GM12875 (cell line): ENCODE measurements around the gene ZBTB9.
A peak's percentile ranks its signal among the peaks of the same experiment; 100 is the strongest.

Source experiments
- H3K4me3 ChIP-seq: one replicate; pipeline ENCODE4 v1.5.1; 2011; ENCODE audit warnings: low read depth, low read length, control low read depth
- TF ChIP-seq, protein P1 (sequence below): IDR thresholded peaks from 2 replicates; pipeline ENCODE4 v1.5.1; 2011; ENCODE audit warnings: low read depth, mild to moderate bottlenecking, control low read depth, inconsistent platforms, low read length, moderate library complexity, borderline replicate concordance; ENCODE audit not compliant: insufficient read depth

Gene ZBTB9, protein sequence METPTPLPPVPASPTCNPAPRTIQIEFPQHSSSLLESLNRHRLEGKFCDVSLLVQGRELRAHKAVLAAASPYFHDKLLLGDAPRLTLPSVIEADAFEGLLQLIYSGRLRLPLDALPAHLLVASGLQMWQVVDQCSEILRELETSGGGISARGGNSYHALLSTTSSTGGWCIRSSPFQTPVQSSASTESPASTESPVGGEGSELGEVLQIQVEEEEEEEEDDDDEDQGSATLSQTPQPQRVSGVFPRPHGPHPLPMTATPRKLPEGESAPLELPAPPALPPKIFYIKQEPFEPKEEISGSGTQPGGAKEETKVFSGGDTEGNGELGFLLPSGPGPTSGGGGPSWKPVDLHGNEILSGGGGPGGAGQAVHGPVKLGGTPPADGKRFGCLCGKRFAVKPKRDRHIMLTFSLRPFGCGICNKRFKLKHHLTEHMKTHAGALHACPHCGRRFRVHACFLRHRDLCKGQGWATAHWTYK

DNA sequence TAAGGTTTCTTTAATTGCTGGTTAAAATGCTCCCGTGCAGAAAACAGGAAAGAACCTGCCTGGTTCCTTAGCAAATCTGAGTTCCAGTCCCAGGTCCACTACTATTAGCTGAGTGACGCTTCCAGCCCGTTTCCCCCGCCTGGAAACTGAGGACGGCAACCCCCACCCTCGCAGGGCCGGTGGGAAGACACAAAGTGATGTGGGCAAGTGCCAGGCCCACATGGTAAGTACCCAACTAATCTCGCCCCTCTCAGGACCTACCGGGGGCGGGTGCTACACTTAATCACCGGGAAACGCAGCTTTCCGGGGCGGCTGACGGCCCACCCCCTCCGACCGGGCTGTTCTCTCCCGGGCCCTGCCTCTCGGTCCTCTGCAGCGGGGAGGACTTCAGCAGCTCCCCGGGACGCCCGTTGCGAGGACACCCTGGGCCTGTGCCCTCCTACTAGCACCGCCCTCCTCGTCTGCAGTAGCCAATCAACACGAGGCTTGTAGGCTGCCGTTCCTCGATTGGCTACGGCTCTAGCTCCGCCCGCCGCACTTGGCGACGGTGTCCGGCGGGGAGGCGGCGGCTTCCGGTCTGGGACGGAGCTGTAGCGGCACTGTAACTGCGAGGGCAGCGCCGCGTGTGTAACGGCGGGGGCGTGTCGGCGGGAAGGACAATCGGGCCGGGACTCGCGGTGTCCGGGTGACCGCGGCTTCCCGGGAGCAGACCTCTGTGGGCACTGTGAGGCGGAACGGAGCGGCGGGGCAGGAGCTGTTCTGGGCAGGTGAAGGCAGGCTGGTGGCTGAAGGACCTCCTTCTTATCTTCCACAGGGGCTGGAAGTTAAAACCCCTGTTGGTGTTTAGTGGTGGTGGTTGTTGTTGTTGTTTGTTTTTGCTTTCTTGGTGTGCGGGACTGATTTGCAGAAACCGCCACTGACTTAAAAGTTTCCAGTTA lies at the start of gene ZBTB9:
ZBTB9 (plus strand) TSS at position 568 of the 938 bp plus-strand sequence. CDS start 525 bp downstream, outside the sequence.
- H3K4me3 ChIP-seq, result peak within 1 kb of the TSS; percentile 60
- TF ChIP-seq, protein P1, sequence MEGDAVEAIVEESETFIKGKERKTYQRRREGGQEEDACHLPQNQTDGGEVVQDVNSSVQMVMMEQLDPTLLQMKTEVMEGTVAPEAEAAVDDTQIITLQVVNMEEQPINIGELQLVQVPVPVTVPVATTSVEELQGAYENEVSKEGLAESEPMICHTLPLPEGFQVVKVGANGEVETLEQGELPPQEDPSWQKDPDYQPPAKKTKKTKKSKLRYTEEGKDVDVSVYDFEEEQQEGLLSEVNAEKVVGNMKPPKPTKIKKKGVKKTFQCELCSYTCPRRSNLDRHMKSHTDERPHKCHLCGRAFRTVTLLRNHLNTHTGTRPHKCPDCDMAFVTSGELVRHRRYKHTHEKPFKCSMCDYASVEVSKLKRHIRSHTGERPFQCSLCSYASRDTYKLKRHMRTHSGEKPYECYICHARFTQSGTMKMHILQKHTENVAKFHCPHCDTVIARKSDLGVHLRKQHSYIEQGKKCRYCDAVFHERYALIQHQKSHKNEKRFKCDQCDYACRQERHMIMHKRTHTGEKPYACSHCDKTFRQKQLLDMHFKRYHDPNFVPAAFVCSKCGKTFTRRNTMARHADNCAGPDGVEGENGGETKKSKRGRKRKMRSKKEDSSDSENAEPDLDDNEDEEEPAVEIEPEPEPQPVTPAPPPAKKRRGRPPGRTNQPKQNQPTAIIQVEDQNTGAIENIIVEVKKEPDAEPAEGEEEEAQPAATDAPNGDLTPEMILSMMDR, result no peak

DNA sequence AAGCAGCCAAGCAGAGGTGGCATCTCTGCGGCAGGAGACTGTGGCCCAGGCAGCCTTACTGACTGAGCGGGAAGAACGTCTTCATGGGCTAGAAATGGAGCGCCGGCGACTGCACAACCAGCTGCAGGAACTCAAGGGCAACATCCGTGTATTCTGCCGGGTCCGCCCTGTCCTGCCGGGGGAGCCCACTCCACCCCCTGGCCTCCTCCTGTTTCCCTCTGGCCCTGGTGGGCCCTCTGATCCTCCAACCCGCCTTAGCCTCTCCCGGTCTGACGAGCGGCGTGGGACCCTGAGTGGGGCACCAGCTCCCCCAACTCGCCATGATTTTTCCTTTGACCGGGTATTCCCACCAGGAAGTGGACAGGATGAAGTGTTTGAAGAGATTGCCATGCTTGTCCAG lies 49.5 kb upstream of the ZBTB9 start:
- TF ChIP-seq, protein P1, result no peak
- no peak overlapping the region for H3K4me3 ChIP-seq

DNA sequence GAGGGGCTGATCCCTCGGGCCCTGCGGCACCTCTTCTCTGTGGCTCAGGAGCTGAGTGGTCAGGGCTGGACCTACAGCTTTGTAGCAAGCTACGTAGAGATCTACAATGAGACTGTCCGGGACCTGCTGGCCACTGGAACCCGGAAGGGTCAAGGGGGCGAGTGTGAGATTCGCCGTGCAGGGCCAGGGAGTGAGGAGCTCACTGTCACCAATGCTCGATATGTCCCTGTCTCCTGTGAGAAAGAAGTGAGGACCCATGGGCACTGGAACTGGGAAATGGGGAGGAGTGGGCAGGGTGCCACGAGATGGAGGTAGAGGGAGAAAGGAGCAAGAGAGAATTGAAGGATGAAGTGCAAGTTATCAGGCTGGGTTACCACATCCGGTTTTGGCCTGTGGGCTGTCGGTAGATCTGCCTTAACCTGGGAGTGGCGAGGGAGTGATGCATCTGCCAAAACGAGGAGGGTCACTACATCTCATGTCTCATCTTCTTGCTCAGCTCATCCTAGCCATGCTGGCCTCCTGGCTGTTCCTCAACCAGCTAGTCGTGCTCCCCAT lies 48.9 kb upstream of the ZBTB9 start:
- TF ChIP-seq, protein P1, result no peak
- H3K4me3 ChIP-seq, result no peak overlapping the region

DNA sequence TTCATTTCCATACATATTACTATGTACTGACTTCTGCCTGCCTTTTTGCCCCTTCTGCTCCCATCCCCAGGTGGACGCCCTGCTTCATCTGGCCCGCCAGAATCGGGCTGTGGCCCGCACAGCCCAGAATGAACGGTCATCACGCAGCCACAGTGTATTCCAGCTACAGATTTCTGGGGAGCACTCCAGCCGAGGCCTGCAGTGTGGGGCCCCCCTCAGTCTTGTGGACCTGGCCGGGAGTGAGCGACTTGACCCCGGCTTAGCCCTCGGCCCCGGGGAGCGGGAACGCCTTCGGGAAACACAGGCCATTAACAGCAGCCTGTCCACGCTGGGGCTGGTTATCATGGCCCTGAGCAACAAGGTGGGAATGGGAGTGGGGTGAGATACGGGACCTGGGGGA lies 48.2 kb upstream of the ZBTB9 start:
- no peak overlapping the region for H3K4me3 ChIP-seq
- TF ChIP-seq, protein P1, result no peak

DNA sequence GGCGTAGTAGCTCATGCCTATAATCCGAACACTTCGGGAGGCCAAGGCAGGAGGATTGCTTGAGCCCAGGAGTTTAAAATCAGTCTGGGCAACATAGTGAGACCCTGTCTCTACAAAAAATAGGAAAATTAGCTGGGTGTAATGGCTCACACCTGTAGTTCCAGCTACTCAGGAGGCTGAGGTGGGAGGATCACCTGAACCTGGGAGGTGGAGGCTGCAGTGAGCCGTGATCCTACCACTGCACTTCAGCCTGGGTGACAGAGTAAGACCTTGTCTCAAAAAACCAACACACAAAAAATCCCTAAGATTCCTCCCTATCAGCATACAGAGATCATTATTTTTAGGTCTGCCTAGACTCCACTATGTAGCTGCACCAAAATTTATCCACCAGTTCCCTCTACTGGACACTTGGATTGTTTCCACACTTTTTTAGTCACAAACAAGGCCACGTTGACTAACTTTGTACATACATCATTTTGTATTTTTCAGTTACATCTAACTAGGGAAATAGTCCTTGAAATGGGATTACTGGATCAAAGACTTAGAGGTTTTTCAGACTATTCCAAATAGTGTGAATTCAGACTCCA lies 47.2 kb upstream of the ZBTB9 start:
- no peak overlapping the region for H3K4me3 ChIP-seq
- TF ChIP-seq, protein P1, result no peak

DNA sequence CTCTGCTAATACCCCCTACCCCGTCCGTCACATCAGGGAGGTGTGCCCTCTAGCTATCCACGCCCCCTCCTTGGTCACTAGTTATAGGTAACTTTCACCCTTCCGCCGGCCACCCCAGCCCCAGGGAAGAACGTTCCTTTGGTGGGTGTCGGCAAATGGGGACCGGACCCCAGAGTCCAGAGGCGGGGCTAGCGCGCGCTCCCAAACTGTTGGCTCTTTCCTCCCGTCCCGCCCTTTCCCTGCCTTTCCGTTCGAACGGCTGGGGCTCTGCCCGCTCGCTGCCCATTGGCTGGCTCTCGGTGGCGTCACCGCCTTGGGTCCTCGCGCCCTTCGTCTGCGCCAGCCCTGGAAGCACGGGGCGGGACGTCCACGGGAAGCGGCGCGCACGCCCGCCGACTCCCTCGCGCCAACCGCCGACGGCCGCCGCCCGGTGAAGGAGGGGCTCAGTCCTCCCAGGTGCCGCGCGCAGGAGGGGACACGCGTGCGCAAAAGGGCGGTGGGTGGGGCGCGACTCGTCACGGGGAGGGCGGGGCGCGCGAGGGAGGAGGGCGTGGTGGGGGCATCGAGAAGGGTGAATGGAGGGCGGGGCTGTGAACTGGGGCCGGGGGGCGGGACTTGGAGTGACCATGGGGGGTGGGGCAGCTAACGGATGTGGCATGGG lies 44.2 kb upstream of the ZBTB9 start:
- H3K4me3 ChIP-seq, result peak overlapping the region; percentile 57
- TF ChIP-seq, protein P1, result no peak
